Ramos (cell line): Measurements from ENCODE around the gene CLEC1B.
"Not testable (repeated sequence)": the region's sequence is repeated elsewhere in the genome, so short reads cannot be mapped to it uniquely, and the experiment has no call there.

Experiments
- in situ Hi-C: fragments of 300-500 bp; cut with MboI; formaldehyde crosslinking; loops from one replicate; pipeline ENCODE4 v1.14.3; 2022; ENCODE audit warnings: low sequenced_read_pairs; ENCODE audit not compliant: unreplicated experiment

Gene CLEC1B

GRCh38 chr12:9976626-9977025 is 22.3 kb downstream of the CLEC1B start:
- in situ Hi-C loops = not testable (repeated sequence)

DNA sequence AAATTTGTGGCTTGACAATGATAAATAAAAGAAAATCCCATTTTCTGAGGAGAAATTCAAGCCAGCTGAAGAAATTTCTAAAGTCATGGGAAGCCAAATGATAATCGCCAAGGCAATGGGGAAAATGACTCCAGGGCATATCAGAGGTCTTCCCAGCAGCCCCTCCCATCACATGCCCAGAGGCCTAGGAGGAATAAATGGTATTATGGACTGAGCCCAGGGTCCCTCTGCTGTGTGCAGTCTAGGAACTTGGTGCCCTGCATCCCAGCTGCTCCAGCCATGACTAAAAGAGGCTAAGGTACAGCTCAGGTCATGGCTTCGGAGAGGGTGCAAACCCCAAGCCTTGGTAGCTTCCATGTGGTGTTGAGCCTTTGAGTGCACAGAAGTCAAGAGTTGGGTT is 23.3 kb downstream of the CLEC1B start:
- in situ Hi-C loops = no loop called here

GRCh38 chr12:9974731-9975130 is 24.2 kb downstream of the CLEC1B start:
- in situ Hi-C loops = not testable (repeated sequence)

DNA sequence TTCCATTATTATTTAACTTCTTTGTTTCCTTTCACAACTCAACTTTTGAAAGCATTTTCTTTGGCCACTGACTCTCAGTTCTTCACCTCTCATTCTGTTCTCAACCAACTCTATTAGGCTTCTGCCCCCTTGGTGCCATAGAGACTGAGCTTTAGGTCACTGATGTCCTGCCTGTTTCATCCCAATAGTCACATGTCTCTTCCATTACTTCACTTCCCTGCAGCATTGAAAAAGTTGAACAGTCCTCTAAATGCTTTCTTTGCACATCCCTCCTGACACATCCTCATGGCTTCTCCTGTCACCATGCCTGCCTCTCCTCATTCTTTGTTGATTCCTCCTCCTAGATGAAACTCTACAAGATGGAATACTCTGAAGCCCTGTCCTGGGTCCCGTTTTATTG is 25.0 kb downstream of the CLEC1B start:
- in situ Hi-C loops = no loop called here

- in situ Hi-C loops = no loop called here
These were observed 27.7 kb downstream of the CLEC1B start, which contains the start of gene CLEC12A for GRCh38 chr12:9971181-9971580. CLEC12A (plus strand) TSS chr12:9971409; CDS start chr12:9971597, 188 bp downstream.

GRCh38 chr12:9969673-9970072 is 29.2 kb downstream of the CLEC1B start:
- in situ Hi-C loops = no loop called here

GRCh38 chr12:9961901-9962300 is 37.0 kb downstream of the CLEC1B start:
- in situ Hi-C loops = no loop called here

DNA sequence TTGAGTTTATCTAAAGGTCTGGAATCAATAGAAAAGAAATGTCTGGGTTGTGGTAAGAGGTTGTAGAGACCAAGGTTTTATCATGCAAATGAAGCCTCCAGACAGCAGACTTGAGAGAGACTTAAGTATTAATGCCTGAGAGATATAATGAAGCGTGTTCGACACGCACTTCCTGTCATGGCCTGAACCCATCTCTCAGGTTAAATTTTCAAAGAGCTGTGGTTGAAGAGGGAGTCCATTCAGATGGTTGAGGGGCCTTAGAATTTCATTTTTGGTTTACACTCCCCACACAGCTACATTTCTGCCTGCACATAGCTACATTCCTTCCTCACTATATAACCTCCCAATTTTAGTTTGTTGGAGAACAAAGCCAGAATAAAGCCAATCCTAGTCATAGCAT is 37.8 kb downstream of the CLEC1B start:
- in situ Hi-C loops = no loop called here

GRCh38 chr12:9960590-9960989 is 38.3 kb downstream of the CLEC1B start:
- in situ Hi-C loops = no loop called here

GRCh38 chr12:9957834-9958233 is 41.1 kb downstream of the CLEC1B start:
- in situ Hi-C loops = no loop called here

- in situ Hi-C loops = not testable (repeated sequence)
These were observed 45.8 kb downstream of the CLEC1B start for GRCh38 chr12:9952954-9953729.

GRCh38 chr12:9951026-9951675 is 47.8 kb downstream of the CLEC1B start:
- in situ Hi-C loops = no loop called here

DNA sequence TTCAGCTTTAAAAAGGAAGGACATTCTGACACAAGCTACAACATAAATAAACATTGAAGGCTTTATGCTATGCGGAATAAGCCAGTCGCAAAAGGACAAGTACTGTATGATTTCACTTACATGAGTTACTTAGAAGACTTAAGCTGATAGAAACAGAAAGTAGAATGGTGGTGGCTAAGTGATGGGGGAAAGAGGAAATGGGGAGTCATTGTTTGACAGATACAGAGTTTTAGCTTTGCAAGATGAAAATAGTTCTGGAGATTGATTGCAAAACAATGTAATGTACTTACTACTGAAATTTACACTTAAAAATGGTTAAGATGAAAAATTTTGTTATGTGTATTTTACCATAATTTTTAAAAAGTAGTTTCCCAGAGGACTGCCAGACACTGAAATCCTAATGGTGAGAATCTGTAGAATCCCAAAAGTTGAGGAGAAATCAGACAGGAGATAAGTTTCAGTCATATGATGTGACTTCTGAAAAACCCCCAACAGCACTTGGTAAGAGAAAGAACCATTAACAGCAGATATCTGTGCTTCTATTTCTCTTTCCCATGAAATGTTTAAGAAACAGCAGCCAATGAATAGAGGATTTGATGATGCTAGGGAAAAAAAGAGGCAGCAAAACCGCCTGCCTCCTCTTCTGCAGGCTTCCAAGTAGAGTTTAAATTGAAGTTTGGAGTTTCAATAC is 50.2 kb downstream of the CLEC1B start:
- in situ Hi-C loops = no loop called here

DNA sequence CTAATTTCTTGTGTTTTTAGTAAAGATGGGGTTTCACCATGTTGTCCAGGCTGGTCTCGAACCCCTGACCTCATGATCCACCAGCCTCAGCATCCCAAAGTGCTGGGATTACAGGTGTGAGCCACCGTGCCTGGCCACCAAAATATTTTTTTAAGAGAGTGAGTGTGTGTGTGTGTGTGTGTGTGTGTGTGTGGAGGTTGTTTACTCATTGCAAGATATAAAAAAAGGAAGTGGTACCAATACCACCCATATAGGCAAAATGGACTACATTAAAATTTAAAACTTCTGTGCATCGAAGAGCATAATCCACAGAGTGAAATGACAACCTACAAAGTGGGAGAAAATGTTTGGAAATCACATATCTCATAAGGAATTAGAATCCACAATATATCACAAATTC is 51.2 kb downstream of the CLEC1B start:
- in situ Hi-C loops = no loop called here

- in situ Hi-C loops = no loop called here
These were observed 54.5 kb downstream of the CLEC1B start for GRCh38 chr12:9944391-9944790.

DNA sequence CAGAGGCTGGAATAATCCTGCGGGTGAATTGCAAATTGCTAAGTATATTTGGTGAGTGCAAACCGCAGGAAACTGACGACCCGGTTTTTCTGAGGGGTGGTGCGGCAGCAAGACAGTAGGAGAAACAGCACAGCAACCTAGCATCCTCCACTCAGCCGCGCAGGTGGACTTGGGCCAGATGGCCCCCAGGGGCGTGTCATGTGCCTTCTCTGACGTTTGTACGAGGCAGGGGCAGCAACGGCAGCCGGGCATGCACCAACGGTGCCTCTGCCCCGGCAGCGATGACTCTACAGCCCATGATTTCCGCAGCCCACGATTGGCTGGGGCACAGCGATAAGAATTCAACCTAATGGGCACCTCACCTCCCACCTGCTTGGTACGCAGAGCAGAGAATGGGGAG is 55.7 kb downstream of the CLEC1B start:
- in situ Hi-C loops = no loop called here
